ENCODE results near the gene PHYKPL.

The PHYKPL gene

DNA sequence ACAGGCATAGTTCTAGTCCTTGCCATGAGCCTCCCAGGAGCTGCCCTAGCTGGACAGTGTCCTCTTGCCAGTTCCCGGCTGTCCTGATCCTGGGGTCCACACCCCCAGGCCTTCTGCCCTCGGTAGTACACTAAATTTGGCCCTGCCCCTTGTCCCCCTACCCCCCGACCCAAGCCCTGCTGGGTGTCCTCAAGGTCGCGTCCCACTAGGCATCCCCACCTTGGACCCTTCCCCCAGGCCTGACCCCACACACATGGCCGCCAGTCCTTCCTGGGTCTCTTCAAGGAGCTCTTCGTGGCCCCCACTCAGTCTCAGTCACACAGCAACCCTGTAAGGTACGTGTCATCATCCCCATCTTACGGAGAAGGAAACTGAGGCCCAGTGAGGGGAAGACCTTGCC is 40.0 kb upstream of the PHYKPL start:
- H4K91ac ChIP-seq (ENCODE audit: low read length): no peak overlapping the region
- 77% methylated on average over 9 of the region's 9 CpGs for WGBS
- no peak for DNase-seq
- H2BK5ac ChIP-seq (ENCODE audit: low read depth, low read length, poor library complexity, severe bottlenecking): no peak overlapping the region
- no peaks in the 10 kb centered on the region for H3K79me1 ChIP-seq (replicated peaks; ENCODE audit: low read length, poor library complexity, severe bottlenecking)
- no peak overlapping the region for H2BK12ac ChIP-seq (ENCODE audit: low read length in 2 of 2)
- no peak overlapping the region for H3K23ac ChIP-seq (ENCODE audit: low read length in 2 of 2)
- H4K8ac ChIP-seq (ENCODE audit: low read length): no peak overlapping the region
- H3K27me3 ChIP-seq (ENCODE audit: control insufficient read depth in 1 of 2, insufficient read depth in 1 of 2, low read length in 2 of 2): peaks cover 6 to 52% of the 10 kb centered on the region in 2 experiments
- H2BK120ac ChIP-seq (ENCODE audit: low read depth, low read length): no peak overlapping the region
- no peak overlapping the region for H3K4me2 ChIP-seq (ENCODE audit: low read length, poor library complexity, severe bottlenecking)
- no peak overlapping the region for H3K4me3 ChIP-seq (ENCODE audit: insufficient read depth in 1 of 2, low read depth in 1 of 2, low read length in 2 of 2)
- no peak overlapping the region for H3K4ac ChIP-seq (ENCODE audit: low read depth in 1 of 2, low read length in 2 of 2)
- H3K14ac ChIP-seq (ENCODE audit: low read length in 2 of 2): no peak overlapping the region
- peaks cover 1% of the 10 kb centered on the region for H3K4me1 ChIP-seq (ENCODE audit: control insufficient read depth, insufficient read depth, low read depth, low read length)
- no peaks in the 10 kb centered on the region for H3K9me3 ChIP-seq (ENCODE audit: control insufficient read depth, low read length)
- H2AK5ac ChIP-seq (ENCODE audit: low read length, severe bottlenecking): no peak overlapping the region
- no peak overlapping the region for H3K18ac ChIP-seq (ENCODE audit: low read depth in 1 of 2, low read length in 2 of 2)
- H3K27ac ChIP-seq (ENCODE audit: low read length, poor library complexity, severe bottlenecking): no peak overlapping the region
- H2BK15ac ChIP-seq (ENCODE audit: low read depth, poor library complexity, severe bottlenecking): no peak overlapping the region
- H2AFZ ChIP-seq (ENCODE audit: low read depth, low read length): no peak overlapping the region
- H3K36me3 ChIP-seq (ENCODE audit: control insufficient read depth in 1 of 2, insufficient read depth in 2 of 2, low read depth in 1 of 2, low read length in 2 of 2): no peaks in the 10 kb centered on the region
- no peak overlapping the region for H3K9ac ChIP-seq (ENCODE audit: low read length)

DNA sequence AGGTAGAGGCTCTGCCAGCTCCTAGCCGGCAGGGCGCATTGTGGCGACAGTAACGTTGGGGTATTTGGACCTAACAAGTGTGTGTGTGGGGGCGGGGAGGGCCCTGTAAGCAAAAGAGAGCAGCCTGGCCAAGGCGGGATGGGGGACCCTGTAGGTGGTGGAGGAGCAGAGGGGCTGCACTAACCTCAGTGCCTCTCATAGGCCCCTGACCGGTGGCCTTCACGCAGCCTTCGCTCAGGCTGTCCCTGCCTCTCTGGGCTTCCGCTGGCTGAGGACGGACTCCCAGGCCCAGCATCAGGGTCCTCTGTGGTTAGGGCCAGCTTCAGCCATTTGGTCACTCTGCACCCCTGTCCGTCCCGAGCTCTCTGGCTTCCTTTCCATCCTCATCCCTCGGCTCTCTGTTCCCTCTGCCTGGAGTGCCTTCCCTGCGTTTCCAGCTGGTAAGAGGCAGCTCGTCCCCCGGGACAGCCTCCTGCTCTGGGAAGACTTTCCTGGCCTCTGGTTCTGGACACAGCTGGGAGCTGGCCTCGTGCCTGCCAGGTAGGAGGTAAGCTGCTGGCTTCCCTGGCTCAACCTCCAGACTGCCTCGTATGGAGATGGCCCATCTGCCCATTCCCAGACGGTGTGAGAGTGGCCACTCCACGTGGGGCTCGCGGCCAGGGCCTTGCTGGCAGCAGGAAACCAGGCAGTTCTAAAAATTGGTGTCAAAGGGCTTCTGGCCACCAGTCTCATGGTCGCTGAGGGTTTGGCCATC is 39.3 kb upstream of the PHYKPL start:
- Histone ChIP-seq H3K36me3 (ENCODE audit: control insufficient read depth in 1 of 2, insufficient read depth in 2 of 2, low read depth in 1 of 2, low read length in 2 of 2) (no peaks in the 10 kb centered on the region), H2BK15ac (ENCODE audit: low read depth, poor library complexity, severe bottlenecking) (no peak overlapping the region), H4K91ac (ENCODE audit: low read length) (peak overlapping the region; percentile 20), H2BK5ac (ENCODE audit: low read depth, low read length, poor library complexity, severe bottlenecking) (no peak overlapping the region), H3K4me1 (ENCODE audit: control insufficient read depth, insufficient read depth, low read depth, low read length) (peaks cover 1% of the 10 kb centered on the region), H3K9ac (ENCODE audit: low read length) (no peak overlapping the region), H4K8ac (ENCODE audit: low read length) (no peak overlapping the region), H2BK12ac (ENCODE audit: low read length in 2 of 2) (no peak overlapping the region), H3K18ac (ENCODE audit: low read depth in 1 of 2, low read length in 2 of 2) (no peak overlapping the region), H3K4ac (ENCODE audit: low read depth in 1 of 2, low read length in 2 of 2) (no peak overlapping the region), H3K27me3 (ENCODE audit: control insufficient read depth in 1 of 2, insufficient read depth in 1 of 2, low read length in 2 of 2) (peaks cover 1 to 45% of the 10 kb centered on the region in 2 experiments), H3K4me2 (ENCODE audit: low read length, poor library complexity, severe bottlenecking) (no peak overlapping the region), H2AK5ac (ENCODE audit: low read length, severe bottlenecking) (no peak overlapping the region), H3K23ac (ENCODE audit: low read length in 2 of 2) (no peak overlapping the region), H3K79me1 (replicated peaks; ENCODE audit: low read length, poor library complexity, severe bottlenecking) (no peaks in the 10 kb centered on the region), H3K14ac (ENCODE audit: low read length in 2 of 2) (no peak overlapping the region), H3K27ac (ENCODE audit: low read length, poor library complexity, severe bottlenecking) (no peak overlapping the region), H3K9me3 (ENCODE audit: control insufficient read depth, low read length) (no peaks in the 10 kb centered on the region), H2BK120ac (ENCODE audit: low read depth, low read length) (no peak overlapping the region), H3K4me3 (ENCODE audit: insufficient read depth in 1 of 2, low read depth in 1 of 2, low read length in 2 of 2) (no peak overlapping the region), H2AFZ (ENCODE audit: low read depth, low read length) (no peak overlapping the region)
- 83% methylated on average over 24 of the region's 24 CpGs for WGBS
- no peak for DNase-seq

DNA sequence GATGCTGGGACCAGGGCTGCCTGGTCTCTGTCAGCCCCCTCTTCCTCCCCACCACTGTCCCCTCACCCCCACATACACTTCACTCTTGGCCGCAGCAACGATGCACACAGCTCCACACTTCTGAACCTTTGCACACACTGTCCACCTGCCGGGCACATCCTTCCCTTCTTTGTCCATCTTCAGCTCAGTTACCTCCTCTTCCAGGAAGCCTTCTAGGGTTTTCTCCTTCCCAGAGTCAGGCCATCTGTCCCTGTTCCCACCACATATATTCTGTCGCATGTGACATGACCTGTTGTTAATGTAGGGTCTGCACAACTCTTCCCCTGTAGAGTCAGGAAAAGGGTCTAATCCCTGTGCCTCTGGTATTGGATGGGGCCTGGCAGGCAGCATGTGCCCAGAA is 38.6 kb upstream of the PHYKPL start:
- H2BK15ac ChIP-seq (ENCODE audit: low read depth, poor library complexity, severe bottlenecking): no peak overlapping the region
- no peak overlapping the region for H4K91ac ChIP-seq (ENCODE audit: low read length)
- H3K4me3 ChIP-seq (ENCODE audit: insufficient read depth in 1 of 2, low read depth in 1 of 2, low read length in 2 of 2): no peak overlapping the region
- no peak overlapping the region for H2BK12ac ChIP-seq (ENCODE audit: low read length in 2 of 2)
- H4K8ac ChIP-seq (ENCODE audit: low read length): no peak overlapping the region
- H2BK120ac ChIP-seq (ENCODE audit: low read depth, low read length): no peak overlapping the region
- H3K9ac ChIP-seq (ENCODE audit: low read length): no peak overlapping the region
- no peak overlapping the region for H3K4ac ChIP-seq (ENCODE audit: low read depth in 1 of 2, low read length in 2 of 2)
- no peak overlapping the region for H2BK5ac ChIP-seq (ENCODE audit: low read depth, low read length, poor library complexity, severe bottlenecking)
- DNase-seq: no peak
- no peaks in the 10 kb centered on the region for H3K79me1 ChIP-seq (replicated peaks; ENCODE audit: low read length, poor library complexity, severe bottlenecking)
- H3K23ac ChIP-seq (ENCODE audit: low read length in 2 of 2): no peak overlapping the region
- H3K9me3 ChIP-seq (ENCODE audit: control insufficient read depth, low read length): no peaks in the 10 kb centered on the region
- 84% methylated on average over 4 of the region's 4 CpGs for WGBS
- no peak overlapping the region for H3K14ac ChIP-seq (ENCODE audit: low read length in 2 of 2)
- no peak overlapping the region for H2AK5ac ChIP-seq (ENCODE audit: low read length, severe bottlenecking)
- no peaks in the 10 kb centered on the region for H3K36me3 ChIP-seq (ENCODE audit: control insufficient read depth in 1 of 2, insufficient read depth in 2 of 2, low read depth in 1 of 2, low read length in 2 of 2)
- peaks cover 0 to 45% of the 10 kb centered on the region in 2 experiments for H3K27me3 ChIP-seq (ENCODE audit: control insufficient read depth in 1 of 2, insufficient read depth in 1 of 2, low read length in 2 of 2)
- H3K4me1 ChIP-seq (ENCODE audit: control insufficient read depth, insufficient read depth, low read depth, low read length): peaks cover 1% of the 10 kb centered on the region
- H3K18ac ChIP-seq (ENCODE audit: low read depth in 1 of 2, low read length in 2 of 2): no peak overlapping the region
- no peak overlapping the region for H3K4me2 ChIP-seq (ENCODE audit: low read length, poor library complexity, severe bottlenecking)
- no peak overlapping the region for H2AFZ ChIP-seq (ENCODE audit: low read depth, low read length)
- no peak overlapping the region for H3K27ac ChIP-seq (ENCODE audit: low read length, poor library complexity, severe bottlenecking)

DNA sequence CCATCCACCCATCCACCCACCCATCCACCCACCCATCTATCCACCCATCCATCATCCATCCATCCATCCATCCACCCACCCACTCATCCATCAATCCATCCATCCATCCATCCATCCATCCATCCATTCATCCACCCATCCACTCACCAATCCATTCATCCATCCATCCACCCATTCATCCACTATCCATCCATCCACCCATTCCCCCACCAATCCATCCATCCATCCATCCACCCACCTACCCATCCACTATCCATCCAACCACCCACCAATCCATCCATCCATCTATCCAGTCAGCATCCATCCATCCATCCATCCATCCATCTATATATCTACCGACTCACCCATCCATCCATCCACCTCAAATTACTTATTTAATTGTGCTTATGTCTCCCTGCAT is 36.9 kb upstream of the PHYKPL start:
- H3K4me1 ChIP-seq (ENCODE audit: control insufficient read depth, insufficient read depth, low read depth, low read length): peaks cover 1% of the 10 kb centered on the region
- H3K27me3 ChIP-seq (ENCODE audit: control insufficient read depth in 1 of 2, insufficient read depth in 1 of 2, low read length in 2 of 2): peaks cover 0 to 30% of the 10 kb centered on the region in 2 experiments

More for the DNA sequence above, 36.9 kb upstream of the PHYKPL start:
- Histone ChIP-seq H4K91ac (ENCODE audit: low read length) (no peak overlapping the region), H2BK15ac (ENCODE audit: low read depth, poor library complexity, severe bottlenecking) (no peak overlapping the region), H3K4me3 (ENCODE audit: insufficient read depth in 1 of 2, low read depth in 1 of 2, low read length in 2 of 2) (no peak overlapping the region), H3K9ac (ENCODE audit: low read length) (no peak overlapping the region), H3K36me3 (ENCODE audit: control insufficient read depth in 1 of 2, insufficient read depth in 2 of 2, low read depth in 1 of 2, low read length in 2 of 2) (no peaks in the 10 kb centered on the region), H3K27ac (ENCODE audit: low read length, poor library complexity, severe bottlenecking) (no peak overlapping the region), H2BK5ac (ENCODE audit: low read depth, low read length, poor library complexity, severe bottlenecking) (no peak overlapping the region), H3K4me2 (ENCODE audit: low read length, poor library complexity, severe bottlenecking) (no peak overlapping the region), H2AFZ (ENCODE audit: low read depth, low read length) (no peak overlapping the region), H3K79me1 (replicated peaks; ENCODE audit: low read length, poor library complexity, severe bottlenecking) (no peaks in the 10 kb centered on the region), H4K8ac (ENCODE audit: low read length) (no peak overlapping the region), H2BK120ac (ENCODE audit: low read depth, low read length) (no peak overlapping the region), H2AK5ac (ENCODE audit: low read length, severe bottlenecking) (no peak overlapping the region), H3K4ac (ENCODE audit: low read depth in 1 of 2, low read length in 2 of 2) (no peak overlapping the region), H3K18ac (ENCODE audit: low read depth in 1 of 2, low read length in 2 of 2) (no peak overlapping the region), H3K14ac (ENCODE audit: low read length in 2 of 2) (no peak overlapping the region), H3K9me3 (ENCODE audit: control insufficient read depth, low read length) (no peaks in the 10 kb centered on the region), H3K23ac (ENCODE audit: low read length in 2 of 2) (no peak overlapping the region), H2BK12ac (ENCODE audit: low read length in 2 of 2) (no peak overlapping the region)
- WGBS: 87% methylated on average over 1 of the region's 1 CpG
- DNase-seq: no peak

Data from mesenchymal stem cell (in vitro differentiated cells and primary cell).